KMS-11 (cell line): ENCODE data around the gene NPNT.

ENCODE experiments used
- H2AFZ ChIP-seq: fragments of 200-600 bp; sonication (generic); 2 replicates; pipeline ENCODE4 v1.6.1; 2016; ENCODE audit warnings: antibody characterized with exemption, mixed run types, low read depth
- H3K27ac ChIP-seq: fragments of 200-600 bp; sonication (generic); 2 replicates; pipeline ENCODE4 v1.6.1; 2016; ENCODE audit warnings: mild to moderate bottlenecking, mixed run types
- H3K27me3 ChIP-seq: fragments of 200-600 bp; sonication (generic); 2 replicates; pipeline ENCODE4 v1.6.1; 2017; ENCODE audit warnings: mild to moderate bottlenecking, low read depth, mixed run types, moderate library complexity; ENCODE audit not compliant: insufficient read depth
- H3K36me3 ChIP-seq: fragments of 200-600 bp; sonication (generic); 2 replicates; pipeline ENCODE4 v1.6.1; 2017; ENCODE audit warnings: mild to moderate bottlenecking, mixed run types; ENCODE audit not compliant: insufficient read depth
- H3K4me1 ChIP-seq: fragments of 200-600 bp; sonication (generic); 2 replicates; pipeline ENCODE4 v1.6.1; 2016; ENCODE audit warnings: mild to moderate bottlenecking, low read depth, mixed run types; ENCODE audit not compliant: poor library complexity, severe bottlenecking
- H3K4me2 ChIP-seq: fragments of 200-600 bp; sonication (generic); 2 replicates; pipeline ENCODE4 v1.7.0; 2016; ENCODE audit warnings: mild to moderate bottlenecking, mixed run types
- H3K4me3 ChIP-seq: fragments of 200-600 bp; sonication (generic); IDR thresholded peaks from 2 replicates; pipeline ENCODE4 v1.6.1; 2017; ENCODE audit warnings: low read depth, low read length, mixed read lengths; ENCODE audit not compliant: insufficient read depth
- H3K79me2 ChIP-seq: fragments of 200-600 bp; sonication (generic); 2 replicates; pipeline ENCODE4 v1.6.1; 2016; ENCODE audit warnings: low read depth, mixed run types; ENCODE audit not compliant: insufficient read depth
- H3K9ac ChIP-seq: fragments of 200-600 bp; sonication (generic); 2 replicates; pipeline ENCODE4 v1.6.1; 2016; ENCODE audit warnings: mild to moderate bottlenecking, mixed run types
- H4K20me1 ChIP-seq: fragments of 200-600 bp; sonication (generic); 2 replicates; pipeline ENCODE4 v1.6.1; 2016; ENCODE audit warnings: mild to moderate bottlenecking, mixed run types; ENCODE audit not compliant: insufficient read depth
- TF ChIP-seq, protein P1 (sequence below): fragments of 200-600 bp; sonication (generic); conservative IDR thresholded peaks from 2 replicates; pipeline ENCODE4 v1.6.1; 2017; ENCODE audit warnings: low read depth, mild to moderate bottlenecking, antibody characterized with exemption, low read length, moderate library complexity, mixed read lengths

Gene NPNT

DNA sequence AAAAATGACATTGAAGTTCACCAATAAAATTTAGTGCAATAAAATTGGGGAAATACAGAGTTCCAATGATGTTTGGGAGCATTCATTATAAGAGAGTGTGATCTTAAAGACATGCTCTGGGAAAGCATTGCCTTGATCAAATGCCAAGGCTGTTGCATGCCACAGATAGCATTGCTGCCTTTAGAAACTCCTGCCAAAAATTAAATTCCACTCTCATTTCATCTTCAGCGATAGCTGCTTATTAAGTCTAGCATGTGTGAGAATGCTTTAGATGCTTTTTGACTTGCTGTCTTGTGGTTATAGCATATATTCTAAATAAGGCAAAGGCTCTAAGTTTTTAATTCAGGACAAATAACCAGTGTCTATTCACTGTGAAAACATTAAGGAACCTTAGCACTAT, 49.3 kb downstream of the NPNT start:
- no peak overlapping the region for H3K4me3 ChIP-seq
- H3K79me2 ChIP-seq: no peaks in the 10 kb centered on the region
- no peaks in the 10 kb centered on the region for H3K4me1 ChIP-seq
- no peaks in the 10 kb centered on the region for H3K27me3 ChIP-seq
- H3K4me2 ChIP-seq: no peak overlapping the region
- no peaks in the 10 kb centered on the region for H4K20me1 ChIP-seq
- TF ChIP-seq, protein P1, sequence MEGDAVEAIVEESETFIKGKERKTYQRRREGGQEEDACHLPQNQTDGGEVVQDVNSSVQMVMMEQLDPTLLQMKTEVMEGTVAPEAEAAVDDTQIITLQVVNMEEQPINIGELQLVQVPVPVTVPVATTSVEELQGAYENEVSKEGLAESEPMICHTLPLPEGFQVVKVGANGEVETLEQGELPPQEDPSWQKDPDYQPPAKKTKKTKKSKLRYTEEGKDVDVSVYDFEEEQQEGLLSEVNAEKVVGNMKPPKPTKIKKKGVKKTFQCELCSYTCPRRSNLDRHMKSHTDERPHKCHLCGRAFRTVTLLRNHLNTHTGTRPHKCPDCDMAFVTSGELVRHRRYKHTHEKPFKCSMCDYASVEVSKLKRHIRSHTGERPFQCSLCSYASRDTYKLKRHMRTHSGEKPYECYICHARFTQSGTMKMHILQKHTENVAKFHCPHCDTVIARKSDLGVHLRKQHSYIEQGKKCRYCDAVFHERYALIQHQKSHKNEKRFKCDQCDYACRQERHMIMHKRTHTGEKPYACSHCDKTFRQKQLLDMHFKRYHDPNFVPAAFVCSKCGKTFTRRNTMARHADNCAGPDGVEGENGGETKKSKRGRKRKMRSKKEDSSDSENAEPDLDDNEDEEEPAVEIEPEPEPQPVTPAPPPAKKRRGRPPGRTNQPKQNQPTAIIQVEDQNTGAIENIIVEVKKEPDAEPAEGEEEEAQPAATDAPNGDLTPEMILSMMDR: no peak
- no peak overlapping the region for H2AFZ ChIP-seq
- H3K9ac ChIP-seq: no peak overlapping the region
- no peak overlapping the region for H3K27ac ChIP-seq
- H3K36me3 ChIP-seq: no peaks in the 10 kb centered on the region

DNA sequence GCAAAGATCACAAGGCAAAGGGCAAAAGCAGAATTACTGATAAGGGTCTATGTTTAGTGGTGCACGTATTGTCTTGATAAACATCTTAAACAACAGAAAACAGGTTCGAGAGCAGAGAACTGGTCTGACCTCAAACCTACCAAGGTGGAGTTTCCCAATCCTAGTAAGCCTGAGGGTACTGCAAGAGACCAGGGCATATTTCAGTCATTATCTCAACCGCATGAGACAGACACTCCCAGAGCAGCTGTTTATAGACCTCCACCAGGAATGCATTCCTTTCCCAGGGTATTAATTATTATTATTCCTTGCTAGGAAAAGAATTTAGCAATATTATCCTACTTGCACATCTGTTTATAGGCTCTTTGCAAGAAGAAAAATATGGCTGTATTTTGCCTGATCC, 51.5 kb downstream of the NPNT start:
- TF ChIP-seq, protein P1: no peak
- H4K20me1 ChIP-seq: no peaks in the 10 kb centered on the region
- H3K36me3 ChIP-seq: no peaks in the 10 kb centered on the region
- H3K9ac ChIP-seq: no peak overlapping the region
- H3K27me3 ChIP-seq: no peaks in the 10 kb centered on the region
- H2AFZ ChIP-seq: no peak overlapping the region
- no peaks in the 10 kb centered on the region for H3K4me1 ChIP-seq
- H3K27ac ChIP-seq: no peak overlapping the region
- no peaks in the 10 kb centered on the region for H3K79me2 ChIP-seq
- H3K4me3 ChIP-seq: no peak overlapping the region
- no peak overlapping the region for H3K4me2 ChIP-seq

DNA sequence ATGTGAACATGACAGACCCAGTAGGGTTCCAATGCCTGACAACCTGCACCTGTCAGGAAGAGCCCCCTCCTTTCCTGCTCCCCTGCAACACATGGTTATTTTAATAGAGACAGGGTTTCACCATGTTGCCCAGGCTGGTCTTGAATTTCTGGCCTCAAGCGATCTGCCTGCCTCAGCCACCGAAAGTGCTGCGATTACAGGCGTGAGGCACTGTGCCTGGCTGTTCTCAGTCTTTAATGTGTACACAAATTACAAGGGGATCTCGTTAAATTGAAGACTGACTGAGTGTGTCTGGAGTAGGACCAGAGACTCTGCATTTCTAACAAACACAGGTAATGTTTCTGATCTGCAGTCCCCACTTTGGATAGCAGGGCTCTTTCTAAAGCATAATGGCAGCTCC, 55.4 kb downstream of the NPNT start:
- no peaks in the 10 kb centered on the region for H3K36me3 ChIP-seq
- H3K9ac ChIP-seq: no peak overlapping the region
- H4K20me1 ChIP-seq: no peaks in the 10 kb centered on the region
- H3K4me1 ChIP-seq: no peaks in the 10 kb centered on the region
- H3K79me2 ChIP-seq: no peaks in the 10 kb centered on the region
- no peak overlapping the region for H2AFZ ChIP-seq
- TF ChIP-seq, protein P1: no peak
- H3K27ac ChIP-seq: no peak overlapping the region
- no peak overlapping the region for H3K4me3 ChIP-seq
- H3K4me2 ChIP-seq: no peak overlapping the region
- H3K27me3 ChIP-seq: no peaks in the 10 kb centered on the region

DNA sequence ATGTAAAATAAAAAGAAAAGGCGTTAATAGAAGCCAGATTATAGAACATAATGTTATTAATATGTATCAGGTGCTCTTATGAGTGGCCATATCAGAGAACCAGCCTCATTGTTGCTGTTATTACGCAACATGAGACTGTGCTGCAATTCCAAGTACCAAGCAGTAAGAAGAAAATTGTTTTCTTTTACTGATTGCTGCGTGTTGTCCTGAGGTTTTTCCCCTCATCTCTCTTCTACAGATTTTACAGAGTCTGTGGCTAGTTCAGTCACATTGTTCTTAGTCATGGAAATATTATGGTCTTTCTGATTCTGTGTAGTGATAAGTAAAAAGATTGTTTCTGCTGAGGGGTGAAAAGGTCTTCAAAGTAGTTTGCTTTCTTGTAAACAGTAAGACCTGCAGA, 55.9 kb downstream of the NPNT start:
- H3K4me3 ChIP-seq: no peak overlapping the region
- no peak overlapping the region for H3K9ac ChIP-seq
- no peaks in the 10 kb centered on the region for H3K36me3 ChIP-seq
- no peak overlapping the region for H3K4me2 ChIP-seq
- no peak overlapping the region for H2AFZ ChIP-seq
- H3K27me3 ChIP-seq: no peaks in the 10 kb centered on the region
- H3K79me2 ChIP-seq: no peaks in the 10 kb centered on the region
- no peak overlapping the region for H3K27ac ChIP-seq
- H3K4me1 ChIP-seq: no peaks in the 10 kb centered on the region
- H4K20me1 ChIP-seq: no peaks in the 10 kb centered on the region
- TF ChIP-seq, protein P1: no peak

DNA sequence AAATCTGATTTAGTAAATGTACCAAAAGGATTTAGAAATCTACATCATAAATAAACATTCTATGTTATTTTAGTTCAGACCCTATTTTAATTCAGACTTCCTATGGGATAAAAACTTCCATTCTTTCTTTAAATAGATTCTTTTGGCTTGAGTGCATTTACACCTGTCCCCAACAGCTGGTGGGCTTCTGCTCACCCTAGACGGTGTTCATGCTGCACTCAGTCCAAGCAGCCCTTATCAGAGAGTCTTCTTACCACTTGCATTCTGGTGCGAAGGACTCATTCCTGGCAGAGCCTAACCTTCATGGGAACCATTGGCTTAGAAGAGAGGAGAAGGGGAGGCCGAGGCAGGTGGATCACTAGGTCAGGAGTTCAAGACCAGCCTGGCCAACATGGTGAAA, 57.3 kb downstream of the NPNT start:
- H3K79me2 ChIP-seq: no peaks in the 10 kb centered on the region
- no peak overlapping the region for H3K9ac ChIP-seq
- no peak overlapping the region for H2AFZ ChIP-seq
- H3K4me1 ChIP-seq: no peaks in the 10 kb centered on the region
- TF ChIP-seq, protein P1: no peak
- H3K27me3 ChIP-seq: no peaks in the 10 kb centered on the region
- H3K36me3 ChIP-seq: no peaks in the 10 kb centered on the region
- H3K4me2 ChIP-seq: no peak overlapping the region
- no peak overlapping the region for H3K27ac ChIP-seq
- no peak overlapping the region for H3K4me3 ChIP-seq
- H4K20me1 ChIP-seq: no peaks in the 10 kb centered on the region
